Measurements from ENCODE around the gene TNFAIP3.

Gene TNFAIP3

GRCh38 chr6:137859025-137859424, 8.0 kb upstream of the TNFAIP3 start:
- no peak for TF ChIP-seq CTCF (IDR thresholded peaks at IDR 0.05; ENCODE audit: insufficient read depth, missing control alignments)
- DNase-seq (ENCODE audit: insufficient read length, low spot score) (no peak), FAIRE-seq (no peak)

- no peak for FAIRE-seq
These were observed 6.6 kb upstream of the TNFAIP3 start for GRCh38 chr6:137860394-137861005.

GRCh38 chr6:137861550-137862337, 5.3 kb upstream of the TNFAIP3 start:
- TF ChIP-seq CTCF (IDR thresholded peaks at IDR 0.05; ENCODE audit: insufficient read depth, missing control alignments): no peak
- DNase-seq (ENCODE audit: insufficient read length, low spot score) (no peak), FAIRE-seq (no peak)

More at GRCh38 chr6:137860394-137861005, 6.6 kb upstream of the TNFAIP3 start:
- TF ChIP-seq CTCF (IDR thresholded peaks at IDR 0.05; ENCODE audit: insufficient read depth, missing control alignments): no peak
- DNase-seq (ENCODE audit: insufficient read length, low spot score): no peak

GRCh38 chr6:137862419-137863090, 4.5 kb upstream of the TNFAIP3 start:
- TF ChIP-seq CTCF (IDR thresholded peaks at IDR 0.05; ENCODE audit: insufficient read depth, missing control alignments): no peak
- FAIRE-seq: peak; percentile 21
- no peak for DNase-seq (ENCODE audit: insufficient read length, low spot score)

GRCh38 chr6:137863091-137863797, 3.8 kb upstream of the TNFAIP3 start:
- no peak for TF ChIP-seq CTCF (IDR thresholded peaks at IDR 0.05; ENCODE audit: insufficient read depth, missing control alignments)
- DNase-seq (ENCODE audit: insufficient read length, low spot score): no peak
- FAIRE-seq: no peak

- FAIRE-seq: no peak
- TF ChIP-seq CTCF (IDR thresholded peaks at IDR 0.05; ENCODE audit: insufficient read depth, missing control alignments): no peak
- no peak for DNase-seq (ENCODE audit: insufficient read length, low spot score)
These were observed 2.1 kb upstream of the TNFAIP3 start for GRCh38 chr6:137864812-137865508.
